SH-SY5Y (cell line): Measurements from ENCODE around the gene GORASP1.

Experiments
- GATA2 ChIP-seq: IDR thresholded peaks from 2 replicates; pipeline ENCODE4 v1.6.1; 2011; ENCODE audit warnings: mild to moderate bottlenecking, low read depth, low read length
- GATA3 ChIP-seq: IDR thresholded peaks from 2 replicates; pipeline ENCODE4 v1.6.1; 2011; ENCODE audit warnings: low read depth, mild to moderate bottlenecking, low read length, moderate library complexity

- no peak for TF ChIP-seq GATA2
- no peak for TF ChIP-seq GATA3
Observed at GRCh38 chr3:39113291-39113690, 5.9 kb upstream of the GORASP1 start.
